ENCODE data around the gene NCBP3. TPM values are rescaled to one million over a fixed set of nuclear protein-coding genes. Genes with fewer than 3 reads are reported as not detected.

Gene NCBP3
- total and polyA plus RNA-seq, 8 donors: 7.6 to 40.6 (median 23.6) TPM

GRCh38 chr17:3826191-3826590 lies 19.9 kb downstream of the NCBP3 start:
- peaks cover 37 to 92% (median 85%) of the 10 kb centered on the region in 4 donors for H3K36me3 ChIP-seq
- intact Hi-C loops (cut with DNase I; ENCODE audit: low total_unique reads): no loop called here
- TF ChIP-seq POLR2A (IDR thresholded peaks at IDR 0.05): no peak
- no peak for TF ChIP-seq EP300 (IDR thresholded peaks at IDR 0.05)
- no peak for TF ChIP-seq POLR2AphosphoS5 (IDR thresholded peaks at IDR 0.05)
- TF ChIP-seq CTCF (IDR thresholded peaks at IDR 0.05): no peak
- H3K4me1 ChIP-seq: peaks cover 5 to 38% (median 19%) of the 10 kb centered on the region in 4 donors
- DNase-seq: no peak
- WGBS, 5 donors: 88 to 94% (median 91%) methylated on average over 4 of the region's 4 CpGs
- H3K9me3 ChIP-seq: no peaks in the 10 kb centered on the region
- H3K27me3 ChIP-seq: no peaks in the 10 kb centered on the region
- no peak overlapping the region for H3K27ac ChIP-seq
- no peak overlapping the region for H3K4me3 ChIP-seq

GRCh38 chr17:3821101-3821500 lies 24.9 kb downstream of the NCBP3 start:
- no peaks in the 10 kb centered on the region for H3K4me1 ChIP-seq
- WGBS, 5 donors: 89 to 96% (median 92%) methylated on average over 9 of the region's 9 CpGs
- no peaks in the 10 kb centered on the region for H3K27me3 ChIP-seq
- no peak overlapping the region for H3K27ac ChIP-seq
- TF ChIP-seq POLR2A (IDR thresholded peaks at IDR 0.05) (no peak), POLR2AphosphoS5 (IDR thresholded peaks at IDR 0.05) (no peak), EP300 (IDR thresholded peaks at IDR 0.05) (no peak), CTCF (IDR thresholded peaks at IDR 0.05) (no peak)
- intact Hi-C loops (cut with DNase I; ENCODE audit: low total_unique reads): no loop called here
- no peak overlapping the region for H3K4me3 ChIP-seq
- no peak for DNase-seq
- peaks cover 74 to 100% (median 100%) of the 10 kb centered on the region in 4 donors for H3K36me3 ChIP-seq
- H3K9me3 ChIP-seq: no peaks in the 10 kb centered on the region

- Histone ChIP-seq H3K36me3 (peaks cover 81 to 100% (median 100%) of the 10 kb centered on the region in 4 donors), H3K4me1 (no peaks in the 10 kb centered on the region), H3K27me3 (no peaks in the 10 kb centered on the region), H3K9me3 (no peaks in the 10 kb centered on the region), H3K27ac (peak overlapping the region in 2 of 5 donors; percentile 13 to 53), H3K4me3 (no peak overlapping the region)
- no peak for TF ChIP-seq EP300 (IDR thresholded peaks at IDR 0.05)
- no peak for TF ChIP-seq POLR2A (IDR thresholded peaks at IDR 0.05)
- no peak for TF ChIP-seq POLR2AphosphoS5 (IDR thresholded peaks at IDR 0.05)
- no peak for TF ChIP-seq CTCF (IDR thresholded peaks at IDR 0.05)
- DNase-seq: no peak
- WGBS, 5 donors: 63 to 80% (median 72%) methylated on average over 6 of the region's 6 CpGs
- intact Hi-C loops (cut with DNase I; ENCODE audit: low total_unique reads): no loop called here
These were observed 27.3 kb downstream of the NCBP3 start for GRCh38 chr17:3818786-3819185.

GRCh38 chr17:3817851-3818605 lies 28.0 kb downstream of the NCBP3 start:
- Histone ChIP-seq H3K4me1 (no peaks in the 10 kb centered on the region), H3K27me3 (no peaks in the 10 kb centered on the region), H3K36me3 (peaks cover 83 to 100% (median 100%) of the 10 kb centered on the region in 4 donors), H3K9me3 (no peaks in the 10 kb centered on the region), H3K27ac (peak overlapping the region in 1 of 5 donors; percentile 53), H3K4me3 (no peak overlapping the region)
- TF ChIP-seq POLR2AphosphoS5 (IDR thresholded peaks at IDR 0.05) (no peak), POLR2A (IDR thresholded peaks at IDR 0.05) (no peak), CTCF (IDR thresholded peaks at IDR 0.05) (no peak), EP300 (IDR thresholded peaks at IDR 0.05) (no peak)
- intact Hi-C loops (cut with DNase I; ENCODE audit: low total_unique reads): no loop called here
- DNase-seq: no peak
- 91 to 95% (median 93%) methylated on average over 12 of the region's 12 CpGs for WGBS, 5 donors
